Measurements from ENCODE around the gene PHEX.

The PHEX gene

GRCh38 chrX:22069586-22069985, 37.5 kb downstream of the PHEX start:
- no peak overlapping the region for H3K4me3 ChIP-seq
- no peaks in the 10 kb centered on the region for H3K36me3 ChIP-seq
- H3K4me1 ChIP-seq: no peaks in the 10 kb centered on the region
- no peak for TF ChIP-seq CTCF (IDR thresholded peaks at IDR 0.05)
- no peak overlapping the region for H3K27ac ChIP-seq
- H3K27me3 ChIP-seq: no peaks in the 10 kb centered on the region
- no peak for DNase-seq
- intact Hi-C loops (cut with DNase I; ENCODE audit: low total_unique reads): no loop called here
- H3K9me3 ChIP-seq: no peaks in the 10 kb centered on the region

GRCh38 chrX:22073928-22074327, 41.8 kb downstream of the PHEX start:
- Histone ChIP-seq H3K36me3 (no peaks in the 10 kb centered on the region), H3K4me3 (no peak overlapping the region), H3K27me3 (no peaks in the 10 kb centered on the region), H3K4me1 (no peaks in the 10 kb centered on the region), H3K27ac (no peak overlapping the region), H3K9me3 (no peaks in the 10 kb centered on the region)
- no peak for TF ChIP-seq CTCF (IDR thresholded peaks at IDR 0.05)
- intact Hi-C loops (cut with DNase I; ENCODE audit: low total_unique reads): no loop called here
- no peak for DNase-seq

- intact Hi-C loops (cut with DNase I; ENCODE audit: low total_unique reads): no loop called here
- H3K27ac ChIP-seq: no peak overlapping the region
- no peaks in the 10 kb centered on the region for H3K27me3 ChIP-seq
- no peaks in the 10 kb centered on the region for H3K36me3 ChIP-seq
- no peaks in the 10 kb centered on the region for H3K9me3 ChIP-seq
- no peak overlapping the region for H3K4me3 ChIP-seq
- DNase-seq: no peak
- H3K4me1 ChIP-seq: no peaks in the 10 kb centered on the region
- TF ChIP-seq CTCF (IDR thresholded peaks at IDR 0.05): no peak
Observed at GRCh38 chrX:22078117-22078516, 46.0 kb downstream of the PHEX start.

GRCh38 chrX:22081475-22082092, 49.5 kb downstream of the PHEX start:
- intact Hi-C loops (cut with DNase I; ENCODE audit: low total_unique reads): no loop called here
- DNase-seq: peak in 1 of 2 donors; percentile 45
- TF ChIP-seq CTCF (IDR thresholded peaks at IDR 0.05): peak; percentile 34 to 35
- Histone ChIP-seq H3K9me3 (no peaks in the 10 kb centered on the region), H3K4me1 (no peaks in the 10 kb centered on the region), H3K27ac (no peak overlapping the region), H3K27me3 (no peaks in the 10 kb centered on the region), H3K4me3 (no peak overlapping the region), H3K36me3 (no peaks in the 10 kb centered on the region)

- Histone ChIP-seq H3K36me3 (no peaks in the 10 kb centered on the region), H3K27ac (no peak overlapping the region), H3K27me3 (no peaks in the 10 kb centered on the region), H3K4me3 (no peak overlapping the region), H3K9me3 (no peaks in the 10 kb centered on the region), H3K4me1 (no peaks in the 10 kb centered on the region)
- intact Hi-C loops (cut with DNase I; ENCODE audit: low total_unique reads): no loop called here
- TF ChIP-seq CTCF (IDR thresholded peaks at IDR 0.05): no peak
- DNase-seq: no peak
Observed at GRCh38 chrX:22086003-22086402, 53.9 kb downstream of the PHEX start.
